ENCODE data around the gene LRRFIP1. TPM values are rescaled to one million over a fixed set of nuclear protein-coding genes. Genes with fewer than 3 reads are reported as not detected.

The LRRFIP1 gene
- total and polyA plus RNA-seq, 4 donors: 79.7 to 194 (median 94.1) TPM

DNA sequence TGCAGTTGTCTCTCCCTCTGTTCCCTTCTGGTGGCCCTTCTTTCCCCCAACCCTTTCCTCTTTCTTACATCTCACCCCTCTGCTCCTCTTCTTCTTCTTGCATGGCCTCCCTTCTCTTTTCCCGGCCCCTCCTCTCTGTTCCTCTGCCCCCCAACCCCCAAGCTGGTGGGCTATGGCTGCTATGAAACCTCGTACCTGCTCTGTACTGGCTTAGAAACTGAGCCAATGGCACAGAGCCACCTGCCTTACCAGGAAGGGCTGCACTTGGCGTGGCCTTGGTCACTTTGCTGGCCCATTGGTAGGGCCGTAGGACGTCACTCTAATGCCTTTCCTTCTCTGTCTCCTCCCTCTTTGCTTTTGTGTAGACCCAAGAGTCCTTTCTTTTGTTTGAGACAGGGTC is 78.9 kb downstream of the LRRFIP1 start:
- TF ChIP-seq, protein P1, sequence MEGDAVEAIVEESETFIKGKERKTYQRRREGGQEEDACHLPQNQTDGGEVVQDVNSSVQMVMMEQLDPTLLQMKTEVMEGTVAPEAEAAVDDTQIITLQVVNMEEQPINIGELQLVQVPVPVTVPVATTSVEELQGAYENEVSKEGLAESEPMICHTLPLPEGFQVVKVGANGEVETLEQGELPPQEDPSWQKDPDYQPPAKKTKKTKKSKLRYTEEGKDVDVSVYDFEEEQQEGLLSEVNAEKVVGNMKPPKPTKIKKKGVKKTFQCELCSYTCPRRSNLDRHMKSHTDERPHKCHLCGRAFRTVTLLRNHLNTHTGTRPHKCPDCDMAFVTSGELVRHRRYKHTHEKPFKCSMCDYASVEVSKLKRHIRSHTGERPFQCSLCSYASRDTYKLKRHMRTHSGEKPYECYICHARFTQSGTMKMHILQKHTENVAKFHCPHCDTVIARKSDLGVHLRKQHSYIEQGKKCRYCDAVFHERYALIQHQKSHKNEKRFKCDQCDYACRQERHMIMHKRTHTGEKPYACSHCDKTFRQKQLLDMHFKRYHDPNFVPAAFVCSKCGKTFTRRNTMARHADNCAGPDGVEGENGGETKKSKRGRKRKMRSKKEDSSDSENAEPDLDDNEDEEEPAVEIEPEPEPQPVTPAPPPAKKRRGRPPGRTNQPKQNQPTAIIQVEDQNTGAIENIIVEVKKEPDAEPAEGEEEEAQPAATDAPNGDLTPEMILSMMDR (IDR thresholded peaks at IDR 0.05; ENCODE audit: control extremely low read depth, extremely low read depth): no peak
- Histone ChIP-seq H3K9me3 (ENCODE audit: control insufficient read depth in 4 of 4, insufficient read depth in 3 of 4, low read length in 3 of 4) (no peaks in the 10 kb centered on the region), H3K4me1 (ENCODE audit: control insufficient read depth in 5 of 5, insufficient read depth in 5 of 5, low read length in 5 of 5) (peaks cover 18 to 50% (median 39%) of the 10 kb centered on the region in 5 donors), H3K9ac (ENCODE audit: insufficient read depth in 1 of 2, low read length in 2 of 2) (no peak overlapping the region), H3K4me3 (no peak overlapping the region), H3K27ac (ENCODE audit: low read depth in 1 of 2, low read length in 1 of 2) (peak overlapping the region in 1 of 2 donors; percentile 79), H3K27me3 (ENCODE audit: control insufficient read depth in 3 of 3, insufficient read depth in 3 of 3, low read length in 2 of 3) (no peaks in the 10 kb centered on the region), H3K36me3 (ENCODE audit: control insufficient read depth in 4 of 4, insufficient read depth in 4 of 4, low read length in 4 of 4) (peaks cover 3 to 12% (median 6%) of the 10 kb centered on the region in 4 donors)
- DNase-seq: no peak
- 91% methylated on average over 5 of the region's 5 CpGs for WGBS, 2 donors
- ATAC-seq (ENCODE audit: insufficient read depth, low FRiP score): no peak

DNA sequence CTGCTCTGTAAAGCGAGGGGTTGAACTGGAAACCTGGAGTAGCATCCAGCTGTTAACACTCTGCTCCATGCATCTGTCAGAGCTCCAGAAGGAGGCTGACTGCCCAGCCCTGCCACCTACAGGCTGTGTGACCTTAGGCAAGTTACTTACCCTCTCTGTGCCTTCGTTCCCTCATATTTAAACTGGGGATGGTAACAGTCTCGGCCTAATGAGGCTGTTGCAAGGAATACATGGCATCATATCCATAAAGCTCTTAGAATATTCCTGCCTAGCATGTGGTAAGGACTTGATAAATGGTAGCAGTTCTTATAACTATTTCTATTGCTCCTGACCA is 80.6 kb downstream of the LRRFIP1 start:
- TF ChIP-seq, protein P1 (IDR thresholded peaks at IDR 0.05; ENCODE audit: control extremely low read depth, extremely low read depth): no peak
- peaks cover 6 to 40% (median 22%) of the 10 kb centered on the region in 5 donors for H3K4me1 ChIP-seq (ENCODE audit: control insufficient read depth in 5 of 5, insufficient read depth in 5 of 5, low read length in 5 of 5)
- no peaks in the 10 kb centered on the region for H3K9me3 ChIP-seq (ENCODE audit: control insufficient read depth in 4 of 4, insufficient read depth in 3 of 4, low read length in 3 of 4)
- peak overlapping the region in 1 of 2 donors; percentile 14 for H3K9ac ChIP-seq (ENCODE audit: insufficient read depth in 1 of 2, low read length in 2 of 2)
- 81 to 87% methylated on average over 3 of the region's 3 CpGs for WGBS, 2 donors
- peak overlapping the region; percentile 10 to 93 for H3K27ac ChIP-seq (ENCODE audit: low read depth in 1 of 2, low read length in 1 of 2)
- no peak overlapping the region for H3K4me3 ChIP-seq
- no peaks in the 10 kb centered on the region for H3K27me3 ChIP-seq (ENCODE audit: control insufficient read depth in 3 of 3, insufficient read depth in 3 of 3, low read length in 2 of 3)
- ATAC-seq (ENCODE audit: insufficient read depth, low FRiP score) (no peak), DNase-seq (no peak)
- H3K36me3 ChIP-seq (ENCODE audit: control insufficient read depth in 4 of 4, insufficient read depth in 4 of 4, low read length in 4 of 4): peaks cover 5 to 17% (median 10%) of the 10 kb centered on the region in 4 donors

DNA sequence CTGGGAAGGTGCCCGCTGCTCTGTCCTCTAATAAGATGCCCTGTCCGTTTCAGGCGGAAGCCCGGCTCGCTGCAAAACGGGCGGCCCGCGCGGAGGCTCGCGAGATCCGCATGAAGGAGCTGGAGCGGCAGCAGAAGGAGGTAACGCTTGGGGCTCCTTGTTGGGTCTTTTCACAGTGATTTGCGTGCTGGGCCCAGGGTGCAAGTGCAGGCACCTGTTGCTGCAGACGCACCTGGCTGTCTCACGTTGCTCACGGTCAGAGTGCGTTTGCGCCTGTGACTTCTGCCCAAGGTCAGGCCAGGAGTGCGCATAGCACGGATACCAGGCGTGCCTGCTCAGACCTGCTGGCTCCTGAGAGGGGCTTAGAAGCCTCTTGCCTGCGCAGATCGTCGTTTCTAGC is 81.1 kb downstream of the LRRFIP1 start:
- DNase-seq (peak in 2 of 3 donors; percentile 33 to 36), ATAC-seq (ENCODE audit: insufficient read depth, low FRiP score) (no peak)
- no peaks in the 10 kb centered on the region for H3K9me3 ChIP-seq (ENCODE audit: control insufficient read depth in 4 of 4, insufficient read depth in 3 of 4, low read length in 3 of 4)
- H3K9ac ChIP-seq (ENCODE audit: insufficient read depth in 1 of 2, low read length in 2 of 2): no peak overlapping the region
- no peaks in the 10 kb centered on the region for H3K27me3 ChIP-seq (ENCODE audit: control insufficient read depth in 3 of 3, insufficient read depth in 3 of 3, low read length in 2 of 3)
- H3K27ac ChIP-seq (ENCODE audit: low read depth in 1 of 2, low read length in 1 of 2): peak overlapping the region in 1 of 2 donors; percentile 61
- TF ChIP-seq, protein P1 (IDR thresholded peaks at IDR 0.05; ENCODE audit: control extremely low read depth, extremely low read depth): no peak
- no peak overlapping the region for H3K4me3 ChIP-seq
- WGBS, 2 donors: 86 to 92% methylated on average over 27 of the region's 27 CpGs
- peaks cover 5 to 17% (median 10%) of the 10 kb centered on the region in 4 donors for H3K36me3 ChIP-seq (ENCODE audit: control insufficient read depth in 4 of 4, insufficient read depth in 4 of 4, low read length in 4 of 4)
- peaks cover 2 to 35% (median 17%) of the 10 kb centered on the region in 5 donors for H3K4me1 ChIP-seq (ENCODE audit: control insufficient read depth in 5 of 5, insufficient read depth in 5 of 5, low read length in 5 of 5)

DNA sequence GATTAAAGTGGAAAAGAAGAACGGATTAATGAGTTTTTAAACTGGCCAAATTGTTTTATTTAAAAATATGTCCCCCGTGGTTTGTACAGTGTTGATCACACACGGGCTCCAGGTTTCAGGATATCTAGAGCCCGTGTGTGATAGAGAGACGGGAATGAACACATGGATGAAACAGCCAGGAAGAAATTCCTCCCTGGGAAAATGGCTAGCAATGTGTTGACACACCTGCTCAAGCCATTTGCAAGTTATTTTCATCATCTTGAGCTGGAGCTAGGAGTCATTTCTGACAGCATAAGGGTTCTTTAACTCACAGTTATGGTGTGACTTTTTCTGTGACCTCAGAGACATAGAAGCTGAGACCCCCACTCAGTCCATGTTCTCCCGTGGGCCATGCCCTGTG is 81.6 kb downstream of the LRRFIP1 start:
- DNase-seq (no peak), ATAC-seq (ENCODE audit: insufficient read depth, low FRiP score) (no peak)
- H3K9ac ChIP-seq (ENCODE audit: insufficient read depth in 1 of 2, low read length in 2 of 2): peak overlapping the region in 1 of 2 donors; percentile 9
- H3K9me3 ChIP-seq (ENCODE audit: control insufficient read depth in 4 of 4, insufficient read depth in 3 of 4, low read length in 3 of 4): no peaks in the 10 kb centered on the region
- H3K36me3 ChIP-seq (ENCODE audit: control insufficient read depth in 4 of 4, insufficient read depth in 4 of 4, low read length in 4 of 4): peaks cover 5 to 17% (median 10%) of the 10 kb centered on the region in 4 donors
- no peaks in the 10 kb centered on the region for H3K27me3 ChIP-seq (ENCODE audit: control insufficient read depth in 3 of 3, insufficient read depth in 3 of 3, low read length in 2 of 3)
- peak overlapping the region in 1 of 2 donors; percentile 2 for H3K27ac ChIP-seq (ENCODE audit: low read depth in 1 of 2, low read length in 1 of 2)
- TF ChIP-seq, protein P1 (IDR thresholded peaks at IDR 0.05; ENCODE audit: control extremely low read depth, extremely low read depth): no peak
- no peak overlapping the region for H3K4me3 ChIP-seq
- peaks cover 0 to 31% (median 13%) of the 10 kb centered on the region in 5 donors for H3K4me1 ChIP-seq (ENCODE audit: control insufficient read depth in 5 of 5, insufficient read depth in 5 of 5, low read length in 5 of 5)
- WGBS, 2 donors: 75 to 82% methylated on average over 6 of the region's 6 CpGs
